ENCODE data around the gene APBA2.

The APBA2 gene

DNA sequence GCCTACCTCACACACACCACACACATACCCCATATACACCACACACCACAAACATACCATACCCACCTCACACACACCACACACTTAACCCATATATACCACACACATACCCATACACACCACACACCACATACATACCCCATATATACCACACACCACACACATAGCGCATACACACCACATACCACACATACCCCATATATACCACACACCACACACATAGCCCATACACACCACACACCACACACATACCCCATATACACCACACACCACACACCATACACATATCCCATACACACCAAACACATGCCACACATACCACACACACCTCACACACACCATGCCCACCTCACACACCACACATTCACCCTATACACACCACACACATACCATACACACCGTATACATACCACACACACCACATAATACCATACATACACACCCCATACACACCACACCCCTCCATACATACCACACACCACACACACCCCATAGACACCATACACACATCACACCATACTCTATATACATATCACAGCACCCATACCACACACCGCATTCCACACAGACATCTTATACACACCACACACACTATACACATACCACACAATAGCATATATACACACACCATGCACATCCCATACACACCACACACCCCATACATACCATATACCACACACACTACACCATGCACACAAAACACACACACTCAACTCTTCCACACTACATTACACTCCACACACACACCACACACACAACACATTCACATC is 29.5 kb downstream of the APBA2 start:
- H3K4me3 ChIP-seq (ENCODE audit: low read length): no peak overlapping the region
- H3K79me2 ChIP-seq (ENCODE audit: low read length): no peaks in the 10 kb centered on the region
- TF ChIP-seq CTCF (IDR thresholded peaks at IDR 0.05; ENCODE audit: low read depth, low read length): no peak
- TF ChIP-seq EZH2phosphoT487 (IDR thresholded peaks at IDR 0.05; ENCODE audit: low read depth): no peak
- peaks cover 23% of the 10 kb centered on the region for H3K4me1 ChIP-seq (ENCODE audit: low read length)
- no peaks in the 10 kb centered on the region for H3K36me3 ChIP-seq (replicated peaks; ENCODE audit: low read depth, low read length)
- H3K9me3 ChIP-seq (ENCODE audit: insufficient read depth, low read length): no peaks in the 10 kb centered on the region
- no peak overlapping the region for H2AFZ ChIP-seq (ENCODE audit: low read depth, low read length)
- no peak overlapping the region for H3K27ac ChIP-seq (ENCODE audit: low read length)
- H4K20me1 ChIP-seq (ENCODE audit: insufficient read depth, low read length): no peaks in the 10 kb centered on the region
- no peak overlapping the region for H3K9ac ChIP-seq (ENCODE audit: low read length)
- no peaks in the 10 kb centered on the region for H3K27me3 ChIP-seq (ENCODE audit: low read depth, low read length)
- H3K4me2 ChIP-seq (ENCODE audit: low read length): no peak overlapping the region

- Histone ChIP-seq H4K20me1 (ENCODE audit: insufficient read depth, low read length) (no peaks in the 10 kb centered on the region), H3K36me3 (replicated peaks; ENCODE audit: low read depth, low read length) (no peaks in the 10 kb centered on the region), H2AFZ (ENCODE audit: low read depth, low read length) (no peak overlapping the region), H3K27me3 (ENCODE audit: low read depth, low read length) (no peaks in the 10 kb centered on the region), H3K4me1 (ENCODE audit: low read length) (peaks cover 29% of the 10 kb centered on the region), H3K79me2 (ENCODE audit: low read length) (no peaks in the 10 kb centered on the region), H3K4me3 (ENCODE audit: low read length) (no peak overlapping the region), H3K4me2 (ENCODE audit: low read length) (no peak overlapping the region), H3K27ac (ENCODE audit: low read length) (no peak overlapping the region), H3K9ac (ENCODE audit: low read length) (no peak overlapping the region), H3K9me3 (ENCODE audit: insufficient read depth, low read length) (no peaks in the 10 kb centered on the region)
- TF ChIP-seq EZH2phosphoT487 (IDR thresholded peaks at IDR 0.05; ENCODE audit: low read depth) (no peak), CTCF (IDR thresholded peaks at IDR 0.05; ENCODE audit: low read depth, low read length) (no peak)
Observed at GRCh38 chr15:28915935-28916334, 30.2 kb downstream of the APBA2 start.

DNA sequence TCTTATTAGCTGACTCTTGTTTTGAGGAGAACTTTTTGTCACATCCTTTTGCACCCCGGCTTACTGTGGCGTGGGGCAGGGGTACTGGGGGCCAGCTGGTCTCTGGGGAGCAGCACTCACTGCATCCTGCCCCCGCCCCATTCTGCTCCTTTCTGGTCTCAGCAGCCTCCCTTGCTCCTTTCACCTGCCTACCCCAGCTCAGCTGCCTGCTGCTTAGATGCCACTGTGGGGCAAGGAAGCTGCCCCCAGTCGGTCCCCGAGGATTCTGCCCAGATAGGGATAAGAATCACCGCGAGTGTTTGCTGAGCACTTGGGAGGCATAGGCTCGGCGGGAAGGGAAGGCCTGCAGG is 32.0 kb downstream of the APBA2 start:
- Histone ChIP-seq H3K9ac (ENCODE audit: low read length) (no peak overlapping the region), H3K4me1 (ENCODE audit: low read length) (peaks cover 39% of the 10 kb centered on the region), H3K27ac (ENCODE audit: low read length) (no peak overlapping the region), H3K4me2 (ENCODE audit: low read length) (no peak overlapping the region), H4K20me1 (ENCODE audit: insufficient read depth, low read length) (no peaks in the 10 kb centered on the region), H3K79me2 (ENCODE audit: low read length) (no peaks in the 10 kb centered on the region), H2AFZ (ENCODE audit: low read depth, low read length) (no peak overlapping the region), H3K4me3 (ENCODE audit: low read length) (no peak overlapping the region), H3K27me3 (ENCODE audit: low read depth, low read length) (no peaks in the 10 kb centered on the region), H3K9me3 (ENCODE audit: insufficient read depth, low read length) (no peaks in the 10 kb centered on the region), H3K36me3 (replicated peaks; ENCODE audit: low read depth, low read length) (no peaks in the 10 kb centered on the region)
- TF ChIP-seq EZH2phosphoT487 (IDR thresholded peaks at IDR 0.05; ENCODE audit: low read depth) (no peak), CTCF (IDR thresholded peaks at IDR 0.05; ENCODE audit: low read depth, low read length) (no peak)

DNA sequence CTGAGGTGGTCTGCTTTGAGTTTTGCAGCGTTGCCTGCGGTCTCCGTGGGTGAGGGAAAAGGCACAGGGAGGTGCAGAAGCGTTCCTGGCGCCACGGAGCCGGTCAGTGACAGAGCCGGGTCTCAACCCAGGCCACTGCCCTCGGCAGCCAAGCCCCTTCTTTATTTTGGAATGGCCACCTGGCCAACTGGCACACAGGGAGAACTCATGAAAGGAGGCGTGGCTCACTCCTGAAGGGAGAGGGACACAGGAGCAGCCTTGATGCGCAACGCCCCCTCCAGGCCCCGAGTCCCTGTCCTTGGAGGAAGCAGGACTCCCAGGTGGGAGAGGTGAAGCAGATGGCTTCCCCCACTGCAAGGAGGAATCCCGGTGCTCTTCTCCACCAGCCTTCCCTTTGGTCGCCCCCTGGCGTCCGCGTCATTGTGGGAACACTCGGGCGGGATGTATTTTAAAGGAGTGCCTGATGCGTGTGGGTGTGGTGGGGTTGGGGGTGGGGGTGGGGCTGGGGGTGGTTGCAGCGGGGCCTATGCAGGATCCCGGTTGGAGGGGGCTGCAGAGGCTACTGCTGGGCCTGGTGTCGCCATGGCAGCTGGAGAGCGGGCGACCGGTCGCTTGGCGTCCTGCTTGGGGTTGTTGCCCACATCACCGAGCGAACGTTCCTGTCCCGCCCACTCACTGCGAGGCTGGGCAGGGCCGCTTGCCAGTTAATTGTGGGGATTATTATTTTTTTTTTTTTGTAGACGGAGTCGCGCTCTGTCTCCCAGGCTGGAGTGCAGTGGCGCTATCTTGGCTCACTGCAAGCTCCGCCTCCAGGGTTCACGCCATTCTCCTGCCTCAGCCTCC is 32.6 kb downstream of the APBA2 start:
- Histone ChIP-seq H3K36me3 (replicated peaks; ENCODE audit: low read depth, low read length) (no peaks in the 10 kb centered on the region), H3K4me1 (ENCODE audit: low read length) (peaks cover 45% of the 10 kb centered on the region), H3K4me3 (ENCODE audit: low read length) (no peak overlapping the region), H2AFZ (ENCODE audit: low read depth, low read length) (no peak overlapping the region), H4K20me1 (ENCODE audit: insufficient read depth, low read length) (no peaks in the 10 kb centered on the region), H3K4me2 (ENCODE audit: low read length) (no peak overlapping the region), H3K9me3 (ENCODE audit: insufficient read depth, low read length) (no peaks in the 10 kb centered on the region), H3K79me2 (ENCODE audit: low read length) (no peaks in the 10 kb centered on the region), H3K9ac (ENCODE audit: low read length) (no peak overlapping the region), H3K27me3 (ENCODE audit: low read depth, low read length) (no peaks in the 10 kb centered on the region), H3K27ac (ENCODE audit: low read length) (no peak overlapping the region)
- no peak for TF ChIP-seq CTCF (IDR thresholded peaks at IDR 0.05; ENCODE audit: low read depth, low read length)
- TF ChIP-seq EZH2phosphoT487 (IDR thresholded peaks at IDR 0.05; ENCODE audit: low read depth): no peak
